HepG2 (cell line): ENCODE data around the gene ARG1. TPM values are rescaled to one million over a fixed set of nuclear protein-coding genes. Genes with fewer than 3 reads are reported as not detected.
A peak's percentile ranks its signal among the peaks of the same experiment; 100 is the strongest.

ENCODE experiments used
- CREM ChIP-seq, 2 experiments: sonication (generic) in 1 of 2; formaldehyde crosslinking in 1 of 2; IDR thresholded peaks; 2 replicates each; pipeline versions ENCODE4 v1.4.0 to v1.6.1; 2016 to 2020; ENCODE audit warnings: antibody characterized with exemption in 1 of 2, mild to moderate bottlenecking in 1 of 2, missing genetic modification reagents in 1 of 2
- HNRNPK ChIP-seq: fragments of 200-400 bp; formaldehyde crosslinking; IDR thresholded peaks from 2 replicates; pipeline ENCODE4 v1.6.1; 2018; ENCODE audit warnings: low read length, low read depth, moderate library complexity, mild to moderate bottlenecking; ENCODE audit not compliant: poor library complexity, severe bottlenecking
- SIX4 ChIP-seq: sonication (generic); formaldehyde crosslinking; IDR thresholded peaks from 2 replicates; pipeline ENCODE4 v1.4.0; 2020; ENCODE audit warnings: missing genetic modification reagents
- SOX13 ChIP-seq, 3 experiments: fragments of 450-650 bp in 1 of 3; sonication (generic) in 1 of 3; formaldehyde crosslinking in 1 of 3; IDR thresholded peaks in 2 of 3; conservative IDR thresholded peaks in 1 of 3; 2 replicates each; pipeline versions ENCODE4 v1.5.0 to v1.6.1; 2016 to 2020; ENCODE audit warnings: antibody characterized with exemption in 1 of 3, mild to moderate bottlenecking in 1 of 3, missing compliant biosample characterization in 1 of 3, missing genetic modification reagents in 1 of 3, moderate library complexity in 1 of 3
- ZEB1 ChIP-seq: IDR thresholded peaks from 2 replicates; pipeline ENCODE4 v1.6.1; 2012; ENCODE audit warnings: mild to moderate bottlenecking, low read depth, inconsistent platforms; ENCODE audit not compliant: insufficient replicate concordance
- ZNF432 ChIP-seq: sonication (generic); formaldehyde crosslinking; IDR thresholded peaks from 2 replicates; pipeline ENCODE4 v1.5.0; 2020; ENCODE audit warnings: missing genetic modification reagents, mild to moderate bottlenecking, borderline replicate concordance
- ZSCAN12 ChIP-seq: sonication (generic); formaldehyde crosslinking; IDR thresholded peaks from 2 replicates; pipeline ENCODE4 v1.9.0; 2021; ENCODE audit warnings: mild to moderate bottlenecking, missing genetic modification reagents
- polyA plus RNA-seq, 8 experiments: library from polyadenylated mRNA; depleted of rRNA in 3 of 8; stranded (reverse) in 7 of 8; unstranded in 1 of 8; fragments of >200 nt; fragmentation: Illumina TruSeq in 4 of 8; extraction: Trizol in 4 of 8; gene quantifications; 2 replicates each; pipeline versions ENCODE4 v1.2.1 to v1.2.3, GENCODE V29; 2011 to 2016; ENCODE audit warnings: low read depth in 4 of 8, missing spikeins in 1 of 8, mixed read lengths in 1 of 8; ENCODE audit not compliant: insufficient read depth in 1 of 8
- total RNA-seq, 5 experiments: library from RNA; depleted of rRNA; stranded (reverse); fragments of >200 nt; fragmentation: Illumina TruSeq; extraction: Trizol; gene quantifications; 2 replicates each; pipeline ENCODE4 v1.2.3, GENCODE V29; 2016; ENCODE audit warnings: low read depth in 1 of 5
- TF ChIP-seq, protein P1 (sequence below): sonication (generic); formaldehyde crosslinking; IDR thresholded peaks from 2 replicates; pipeline ENCODE4 v1.5.0; 2020; ENCODE audit warnings: mild to moderate bottlenecking, missing genetic modification reagents
- TF ChIP-seq, protein P2 (sequence below): sonication (generic); formaldehyde crosslinking; IDR thresholded peaks from 2 replicates; pipeline ENCODE4 v1.4.0; 2020; ENCODE audit warnings: missing genetic modification reagents, borderline replicate concordance
- TF ChIP-seq, protein P3 (sequence below), 2 experiments: fragments of 450-650 bp in 1 of 2; sonication (generic) in 1 of 2; formaldehyde crosslinking in 1 of 2; IDR thresholded peaks; 2 replicates each; pipeline versions ENCODE4 v1.6.1 to v1.8.0; 2016 to 2022; ENCODE audit warnings: antibody characterized with exemption in 1 of 2, mild to moderate bottlenecking in 1 of 2, missing genetic modification reagents in 1 of 2
- TF ChIP-seq, protein P4 (sequence below), 2 experiments: fragments of 450-650 bp in 1 of 2; sonication (generic) in 1 of 2; formaldehyde crosslinking; IDR thresholded peaks; 2 replicates each; pipeline versions ENCODE4 v1.5.0 to v1.8.0; 2020 to 2022; ENCODE audit warnings: mild to moderate bottlenecking in 1 of 2, missing genetic modification reagents in 1 of 2

ARG1 gene
- total and polyA plus RNA-seq, 2 of the 13 experiments (the other 11 are each of a cell fraction or from before 2014, with no cell fraction given) = 2.2 to 11.2 TPM

DNA sequence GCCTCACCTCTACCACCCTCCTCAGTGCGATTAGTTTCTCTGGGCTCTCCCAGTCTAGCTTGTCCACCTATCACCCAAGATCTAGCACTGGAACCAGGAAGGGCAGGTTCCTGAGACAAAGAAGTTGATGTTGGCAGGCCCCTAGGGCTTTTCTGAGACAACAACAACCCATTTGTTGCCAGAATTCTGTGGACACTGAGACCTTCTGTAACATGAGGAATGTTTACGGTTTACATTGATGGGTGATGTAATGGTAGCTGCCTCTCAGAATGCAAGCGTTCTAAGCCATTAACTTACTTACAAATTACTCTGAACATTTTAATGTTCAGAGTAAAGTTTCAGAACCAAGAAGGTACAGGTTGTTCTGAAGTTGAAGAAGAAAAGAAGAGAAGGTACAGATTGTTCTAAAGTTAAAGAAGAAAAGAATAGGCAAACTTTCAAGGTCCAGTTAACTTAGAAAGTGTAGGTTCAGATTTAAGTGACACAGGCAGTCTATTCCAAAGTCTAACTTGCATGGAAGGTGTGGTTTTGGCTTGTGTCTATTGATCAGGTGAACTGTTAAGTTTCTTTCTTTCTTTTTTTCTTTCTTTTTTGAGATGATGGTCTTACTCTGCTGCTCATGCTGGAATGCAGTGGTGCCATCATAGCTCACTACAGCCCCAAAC is 58.7 kb downstream of the ARG1 start (continued):
- no peak for TF ChIP-seq SOX13 (IDR thresholded peaks at IDR 0.05)
- peak in 1 of 2 experiments; percentile 52; a peak in 1 of 4 replicates for TF ChIP-seq SOX13 (CRISPR knock-in tag; conservative IDR thresholded peaks at IDR 0.05 in 1 of 2, IDR thresholded peaks at IDR 0.05 in 1 of 2)
- 0 out of 2 replicates have a peak, but pooled peaks have one; percentile 13 for TF ChIP-seq CREM (IDR thresholded peaks at IDR 0.05)
- TF ChIP-seq CREM (CRISPR knock-in tag; IDR thresholded peaks at IDR 0.05) = no peak
- TF ChIP-seq, protein P1, sequence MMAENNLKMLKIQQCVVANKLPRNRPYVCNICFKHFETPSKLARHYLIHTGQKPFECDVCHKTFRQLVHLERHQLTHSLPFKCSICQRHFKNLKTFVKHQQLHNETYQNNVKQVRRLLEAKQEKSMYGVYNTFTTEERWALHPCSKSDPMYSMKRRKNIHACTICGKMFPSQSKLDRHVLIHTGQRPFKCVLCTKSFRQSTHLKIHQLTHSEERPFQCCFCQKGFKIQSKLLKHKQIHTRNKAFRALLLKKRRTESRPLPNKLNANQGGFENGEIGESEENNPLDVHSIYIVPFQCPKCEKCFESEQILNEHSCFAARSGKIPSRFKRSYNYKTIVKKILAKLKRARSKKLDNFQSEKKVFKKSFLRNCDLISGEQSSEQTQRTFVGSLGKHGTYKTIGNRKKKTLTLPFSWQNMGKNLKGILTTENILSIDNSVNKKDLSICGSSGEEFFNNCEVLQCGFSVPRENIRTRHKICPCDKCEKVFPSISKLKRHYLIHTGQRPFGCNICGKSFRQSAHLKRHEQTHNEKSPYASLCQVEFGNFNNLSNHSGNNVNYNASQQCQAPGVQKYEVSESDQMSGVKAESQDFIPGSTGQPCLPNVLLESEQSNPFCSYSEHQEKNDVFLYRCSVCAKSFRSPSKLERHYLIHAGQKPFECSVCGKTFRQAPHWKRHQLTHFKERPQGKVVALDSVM (CRISPR knock-in tag) = no peak
- TF ChIP-seq, protein P2, sequence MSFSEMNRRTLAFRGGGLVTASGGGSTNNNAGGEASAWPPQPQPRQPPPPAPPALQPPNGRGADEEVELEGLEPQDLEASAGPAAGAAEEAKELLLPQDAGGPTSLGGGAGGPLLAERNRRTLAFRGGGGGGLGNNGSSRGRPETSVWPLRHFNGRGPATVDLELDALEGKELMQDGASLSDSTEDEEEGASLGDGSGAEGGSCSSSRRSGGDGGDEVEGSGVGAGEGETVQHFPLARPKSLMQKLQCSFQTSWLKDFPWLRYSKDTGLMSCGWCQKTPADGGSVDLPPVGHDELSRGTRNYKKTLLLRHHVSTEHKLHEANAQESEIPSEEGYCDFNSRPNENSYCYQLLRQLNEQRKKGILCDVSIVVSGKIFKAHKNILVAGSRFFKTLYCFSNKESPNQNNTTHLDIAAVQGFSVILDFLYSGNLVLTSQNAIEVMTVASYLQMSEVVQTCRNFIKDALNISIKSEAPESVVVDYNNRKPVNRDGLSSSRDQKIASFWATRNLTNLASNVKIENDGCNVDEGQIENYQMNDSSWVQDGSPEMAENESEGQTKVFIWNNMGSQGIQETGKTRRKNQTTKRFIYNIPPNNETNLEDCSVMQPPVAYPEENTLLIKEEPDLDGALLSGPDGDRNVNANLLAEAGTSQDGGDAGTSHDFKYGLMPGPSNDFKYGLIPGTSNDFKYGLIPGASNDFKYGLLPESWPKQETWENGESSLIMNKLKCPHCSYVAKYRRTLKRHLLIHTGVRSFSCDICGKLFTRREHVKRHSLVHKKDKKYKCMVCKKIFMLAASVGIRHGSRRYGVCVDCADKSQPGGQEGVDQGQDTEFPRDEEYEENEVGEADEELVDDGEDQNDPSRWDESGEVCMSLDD = no peak
- no peak for TF ChIP-seq ZEB1
- TF ChIP-seq ZNF432 = no peak
- peak; percentile 56; the same call in 1 of the 2 replicates for TF ChIP-seq SIX4
- TF ChIP-seq, protein P3, sequence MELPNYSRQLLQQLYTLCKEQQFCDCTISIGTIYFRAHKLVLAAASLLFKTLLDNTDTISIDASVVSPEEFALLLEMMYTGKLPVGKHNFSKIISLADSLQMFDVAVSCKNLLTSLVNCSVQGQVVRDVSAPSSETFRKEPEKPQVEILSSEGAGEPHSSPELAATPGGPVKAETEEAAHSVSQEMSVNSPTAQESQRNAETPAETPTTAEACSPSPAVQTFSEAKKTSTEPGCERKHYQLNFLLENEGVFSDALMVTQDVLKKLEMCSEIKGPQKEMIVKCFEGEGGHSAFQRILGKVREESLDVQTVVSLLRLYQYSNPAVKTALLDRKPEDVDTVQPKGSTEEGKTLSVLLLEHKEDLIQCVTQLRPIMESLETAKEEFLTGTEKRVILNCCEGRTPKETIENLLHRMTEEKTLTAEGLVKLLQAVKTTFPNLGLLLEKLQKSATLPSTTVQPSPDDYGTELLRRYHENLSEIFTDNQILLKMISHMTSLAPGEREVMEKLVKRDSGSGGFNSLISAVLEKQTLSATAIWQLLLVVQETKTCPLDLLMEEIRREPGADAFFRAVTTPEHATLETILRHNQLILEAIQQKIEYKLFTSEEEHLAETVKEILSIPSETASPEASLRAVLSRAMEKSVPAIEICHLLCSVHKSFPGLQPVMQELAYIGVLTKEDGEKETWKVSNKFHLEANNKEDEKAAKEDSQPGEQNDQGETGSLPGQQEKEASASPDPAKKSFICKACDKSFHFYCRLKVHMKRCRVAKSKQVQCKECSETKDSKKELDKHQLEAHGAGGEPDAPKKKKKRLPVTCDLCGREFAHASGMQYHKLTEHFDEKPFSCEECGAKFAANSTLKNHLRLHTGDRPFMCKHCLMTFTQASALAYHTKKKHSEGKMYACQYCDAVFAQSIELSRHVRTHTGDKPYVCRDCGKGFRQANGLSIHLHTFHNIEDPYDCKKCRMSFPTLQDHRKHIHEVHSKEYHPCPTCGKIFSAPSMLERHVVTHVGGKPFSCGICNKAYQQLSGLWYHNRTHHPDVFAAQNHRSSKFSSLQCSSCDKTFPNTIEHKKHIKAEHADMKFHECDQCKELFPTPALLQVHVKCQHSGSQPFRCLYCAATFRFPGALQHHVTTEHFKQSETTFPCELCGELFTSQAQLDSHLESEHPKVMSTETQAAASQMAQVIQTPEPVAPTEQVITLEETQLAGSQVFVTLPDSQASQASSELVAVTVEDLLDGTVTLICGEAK (IDR thresholded peaks at IDR 0.05) = no peak
- TF ChIP-seq, protein P3 (CRISPR knock-in tag; IDR thresholded peaks at IDR 0.05) = no peak
- no peak for TF ChIP-seq HNRNPK
- TF ChIP-seq ZSCAN12 (CRISPR knock-in tag) = no peak
- TF ChIP-seq, protein P4, sequence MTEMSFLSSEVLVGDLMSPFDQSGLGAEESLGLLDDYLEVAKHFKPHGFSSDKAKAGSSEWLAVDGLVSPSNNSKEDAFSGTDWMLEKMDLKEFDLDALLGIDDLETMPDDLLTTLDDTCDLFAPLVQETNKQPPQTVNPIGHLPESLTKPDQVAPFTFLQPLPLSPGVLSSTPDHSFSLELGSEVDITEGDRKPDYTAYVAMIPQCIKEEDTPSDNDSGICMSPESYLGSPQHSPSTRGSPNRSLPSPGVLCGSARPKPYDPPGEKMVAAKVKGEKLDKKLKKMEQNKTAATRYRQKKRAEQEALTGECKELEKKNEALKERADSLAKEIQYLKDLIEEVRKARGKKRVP (CRISPR knock-in tag; IDR thresholded peaks at IDR 0.05) = peak in 1 of 2 experiments; percentile 88; a peak in 2 of 4 replicates
